Adrenal gland (tissue), 5 donors: Measurements from ENCODE around the gene GPHN.

Experiments
- CTCF ChIP-seq, 6 experiments: fragments of 450-650 bp in 4 of 6; fragments of 200-600 bp in 2 of 6; sonication (generic) in 1 of 6; IDR thresholded peaks; 1 replicate in 5 of 6; 2 replicates in 1 of 6; pipeline versions ENCODE4 v1.5.1 to v1.8.0; 2016 to 2021; ENCODE audit warnings: antibody characterized with exemption in 6 of 6, mild to moderate bottlenecking in 2 of 6, moderate library complexity in 1 of 6
- POLR2A ChIP-seq, 2 donors: fragments of 450-650 bp; IDR thresholded peaks; one replicate each; pipeline ENCODE4 v1.6.1; 2017; ENCODE audit warnings: antibody characterized with exemption in 2 of 2, mild to moderate bottlenecking in 2 of 2, moderate library complexity in 1 of 2
- donor health status: DM: no; HTN: no; CAD: no.

GRCh38 chr14:66923251-66923650 is 415.3 kb downstream of the GPHN start:
- TF ChIP-seq CTCF (IDR thresholded peaks at IDR 0.05), result no peak
- TF ChIP-seq POLR2A (IDR thresholded peaks at IDR 0.05), result no peak
